HG02981 (cell line): ENCODE results near the gene RBM11.

ENCODE experiments used
- ATAC-seq: cut with Tn5 transposase; IDR thresholded peaks from one replicate; pipeline ENCODE4 v1.9.1; 2021; ENCODE audit warnings: mild to moderate bottlenecking, moderate library complexity; ENCODE audit not compliant: unreplicated experiment

Gene RBM11

GRCh38 chr21:14270631-14271030 lies 54.7 kb downstream of the RBM11 start:
- no peak for ATAC-seq

- ATAC-seq: no peak
Measured at GRCh38 chr21:14271053-14271452, 55.1 kb downstream of the RBM11 start.

GRCh38 chr21:14271641-14272040 lies 55.7 kb downstream of the RBM11 start:
- ATAC-seq: no peak

- ATAC-seq: no peak
Measured at GRCh38 chr21:14273736-14274538, 58.0 kb downstream of the RBM11 start.

- no peak for ATAC-seq
Measured at GRCh38 chr21:14275702-14276205, 59.8 kb downstream of the RBM11 start.
